ENCODE data around the gene TRAF1. TPM values are rescaled to one million over a fixed set of nuclear protein-coding genes. Genes with fewer than 3 reads are reported as not detected.
A peak's percentile ranks its signal among the peaks of the same experiment; 100 is the strongest.

TRAF1 gene
- total and polyA plus RNA-seq, 4 experiments from 2014 or later: 7.8 to 181 (median 94.3) TPM

- CTCF ChIA-PET (ENCODE audit: partially characterized antibody): interaction anchor here (0.7 to 16.8 kb wide), 17 partner anchors 11 to 203 kb away, joined by 3 to 254 read pairs (median 11); partner anchors contain the start of gene TRAF1
Measured at GRCh38 chr9:120867676-120868338, 58.8 kb downstream of the TRAF1 start.

GRCh38 chr9:120866651-120867050 lies 59.9 kb downstream of the TRAF1 start:
- peaks cover 11 to 26% (median 18%) of the 10 kb centered on the region in 4 donors for H3K4me1 Mint-ChIP-seq
- Histone ChIP-seq H3K9me3 (ENCODE audit: control insufficient read depth in 1 of 2, low read length in 2 of 2) (no peaks in the 10 kb centered on the region), H3K4me1 (ENCODE audit: insufficient read depth, low read length) (peaks cover 22% of the 10 kb centered on the region), H3K27ac (ENCODE audit: low read depth, low read length) (no peak overlapping the region), H3K27me3 (ENCODE audit: insufficient read depth, low read length) (no peaks in the 10 kb centered on the region), H3K4me3 (ENCODE audit: low read length in 2 of 2) (no peak overlapping the region), H3K36me3 (ENCODE audit: insufficient read depth, low read length) (peaks cover 57% of the 10 kb centered on the region)
- peak overlapping the region in 2 of 7 donors; percentile 42 to 79 for H3K27ac Mint-ChIP-seq
- intact Hi-C loops (cut with micrococcal nuclease): no loop called here
- no peaks in the 10 kb centered on the region for H3K27me3 Mint-ChIP-seq
- POLR2A ChIA-PET (ENCODE audit: partially characterized antibody): interaction anchor here (1.1 to 74.5 kb wide), 6 partner anchors 10 to 209 kb away, joined by 3 to 5577 read pairs (median 20); partner anchors contain the start of genes FBXW2, PSMD5 and TRAF1
- no peak overlapping the region for H3K4me3 Mint-ChIP-seq
- no peaks in the 10 kb centered on the region for H3K9me3 Mint-ChIP-seq
- no peak for DNase-seq
- peaks cover 22 to 54% of the 10 kb centered on the region in 2 donors for H3K36me3 Mint-ChIP-seq
- CTCF ChIA-PET (ENCODE audit: partially characterized antibody): interaction anchor here (0.9 to 16.8 kb wide), 4 partner anchors 15 to 68 kb away, joined by 3 to 254 read pairs (median 19); no protein-coding TSS in a partner anchor

More at GRCh38 chr9:120867676-120868338, 58.8 kb downstream of the TRAF1 start:
- peak overlapping the region; percentile 85 to 99 (median 89) for H3K27ac Mint-ChIP-seq
- Histone ChIP-seq H3K4me1 (ENCODE audit: insufficient read depth, low read length) (peaks cover 25% of the 10 kb centered on the region), H3K4me3 (ENCODE audit: low read length in 2 of 2) (no peak overlapping the region), H3K9me3 (ENCODE audit: control insufficient read depth in 1 of 2, low read length in 2 of 2) (no peaks in the 10 kb centered on the region), H3K27me3 (ENCODE audit: insufficient read depth, low read length) (no peaks in the 10 kb centered on the region), H3K27ac (ENCODE audit: low read depth, low read length) (peak overlapping the region; percentile 59), H3K36me3 (ENCODE audit: insufficient read depth, low read length) (peaks cover 51% of the 10 kb centered on the region)
- no peaks in the 10 kb centered on the region for H3K9me3 Mint-ChIP-seq
- peak overlapping the region; percentile 18 to 68 (median 58) for H3K4me3 Mint-ChIP-seq
- no peaks in the 10 kb centered on the region for H3K27me3 Mint-ChIP-seq
- H3K4me1 Mint-ChIP-seq: peaks cover 17 to 34% (median 20%) of the 10 kb centered on the region in 4 donors
- POLR2A ChIA-PET (ENCODE audit: partially characterized antibody): interaction anchor here (0.7 to 74.5 kb wide), 14 partner anchors 9 to 253 kb away, joined by 3 to 5577 read pairs (median 8); partner anchors contain the start of genes FBXW2, PHF19, PSMD5 and TRAF1
- no peak for DNase-seq
- intact Hi-C loops (cut with micrococcal nuclease): loop anchor here (1.0 kb wide), 3 partner anchors 25 to 75 kb away; partner anchors contain the start of gene FBXW2
- H3K36me3 Mint-ChIP-seq: peaks cover 19 to 53% of the 10 kb centered on the region in 2 donors

- Mint-ChIP-seq H3K27ac (peak overlapping the region in 5 of 7 donors; percentile 17 to 56 (median 53)), H3K4me1 (peaks cover 11 to 22% (median 18%) of the 10 kb centered on the region in 4 donors), H3K4me3 (no peak overlapping the region), H3K9me3 (no peaks in the 10 kb centered on the region), H3K36me3 (peaks cover 28 to 55% of the 10 kb centered on the region in 2 donors), H3K27me3 (no peaks in the 10 kb centered on the region)
- ChIA-PET CTCF (ENCODE audit: partially characterized antibody) (interaction anchor here (1.3 to 16.8 kb wide), 2 partner anchors 26 to 68 kb away, joined by 4 to 254 read pairs; no protein-coding TSS in a partner anchor), POLR2A (ENCODE audit: partially characterized antibody) (interaction anchor here (1.1 to 74.5 kb wide), 5 partner anchors 13 to 73 kb away, joined by 3 to 5577 read pairs (median 20); partner anchors contain the start of genes FBXW2, PSMD5 and TRAF1)
- H3K4me3 ChIP-seq (ENCODE audit: low read length in 2 of 2): no peak overlapping the region
- H3K27me3 ChIP-seq (ENCODE audit: insufficient read depth, low read length): no peaks in the 10 kb centered on the region
- peaks cover 65% of the 10 kb centered on the region for H3K36me3 ChIP-seq (ENCODE audit: insufficient read depth, low read length)
- H3K9me3 ChIP-seq (ENCODE audit: control insufficient read depth in 1 of 2, low read length in 2 of 2): no peaks in the 10 kb centered on the region
- H3K27ac ChIP-seq (ENCODE audit: low read depth, low read length): no peak overlapping the region
- intact Hi-C loops (cut with micrococcal nuclease): no loop called here
- no peak for DNase-seq
- peaks cover 22% of the 10 kb centered on the region for H3K4me1 ChIP-seq (ENCODE audit: insufficient read depth, low read length)
Measured at GRCh38 chr9:120865809-120866208, 60.8 kb downstream of the TRAF1 start.

GRCh38 chr9:120865176-120865575 lies 61.4 kb downstream of the TRAF1 start:
- H3K4me1 Mint-ChIP-seq: peaks cover 11 to 21% (median 17%) of the 10 kb centered on the region in 4 donors
- H3K4me3 Mint-ChIP-seq: no peak overlapping the region
- POLR2A ChIA-PET (ENCODE audit: partially characterized antibody): interaction anchor here (1.5 to 74.5 kb wide), 3 partner anchors 13 to 48 kb away, joined by 3 to 5577 read pairs (median 89); partner anchors contain the start of genes PSMD5 and TRAF1
- Histone ChIP-seq H3K4me3 (ENCODE audit: low read length in 2 of 2) (no peak overlapping the region), H3K36me3 (ENCODE audit: insufficient read depth, low read length) (peaks cover 71% of the 10 kb centered on the region), H3K27ac (ENCODE audit: low read depth, low read length) (no peak overlapping the region), H3K9me3 (ENCODE audit: control insufficient read depth in 1 of 2, low read length in 2 of 2) (no peaks in the 10 kb centered on the region), H3K4me1 (ENCODE audit: insufficient read depth, low read length) (peaks cover 19% of the 10 kb centered on the region), H3K27me3 (ENCODE audit: insufficient read depth, low read length) (no peaks in the 10 kb centered on the region)
- H3K27me3 Mint-ChIP-seq: no peaks in the 10 kb centered on the region
- intact Hi-C loops (cut with micrococcal nuclease): no loop called here
- no peaks in the 10 kb centered on the region for H3K9me3 Mint-ChIP-seq
- peaks cover 35 to 61% of the 10 kb centered on the region in 2 donors for H3K36me3 Mint-ChIP-seq
- H3K27ac Mint-ChIP-seq: peak overlapping the region in 1 of 7 donors; percentile 9
- DNase-seq: no peak
- CTCF ChIA-PET (ENCODE audit: partially characterized antibody): interaction anchor here (1.3 to 16.8 kb wide), 2 partner anchors 26 to 69 kb away, joined by 4 to 254 read pairs; no protein-coding TSS in a partner anchor

- Histone ChIP-seq H3K27ac (ENCODE audit: low read depth, low read length) (no peak overlapping the region), H3K36me3 (ENCODE audit: insufficient read depth, low read length) (peaks cover 73% of the 10 kb centered on the region), H3K9me3 (ENCODE audit: control insufficient read depth in 1 of 2, low read length in 2 of 2) (no peaks in the 10 kb centered on the region), H3K27me3 (ENCODE audit: insufficient read depth, low read length) (no peaks in the 10 kb centered on the region), H3K4me1 (ENCODE audit: insufficient read depth, low read length) (peaks cover 15% of the 10 kb centered on the region), H3K4me3 (ENCODE audit: low read length in 2 of 2) (no peak overlapping the region)
- no peaks in the 10 kb centered on the region for H3K27me3 Mint-ChIP-seq
- DNase-seq: no peak
- no peaks in the 10 kb centered on the region for H3K9me3 Mint-ChIP-seq
- H3K36me3 Mint-ChIP-seq: peaks cover 39 to 64% of the 10 kb centered on the region in 2 donors
- peaks cover 8 to 20% (median 14%) of the 10 kb centered on the region in 4 donors for H3K4me1 Mint-ChIP-seq
- intact Hi-C loops (cut with micrococcal nuclease): no loop called here
- no peak overlapping the region for H3K4me3 Mint-ChIP-seq
- H3K27ac Mint-ChIP-seq: no peak overlapping the region
- ChIA-PET CTCF (ENCODE audit: partially characterized antibody) (interaction anchor here (1.3 kb wide), 1 partner anchor 25 kb away, joined by 4 read pairs; no protein-coding TSS in a partner anchor), POLR2A (ENCODE audit: partially characterized antibody) (interaction anchor here (1.5 to 74.5 kb wide), 3 partner anchors 12 to 49 kb away, joined by 3 to 5577 read pairs (median 89); partner anchors contain the start of genes PSMD5 and TRAF1)
Measured at GRCh38 chr9:120864719-120865118, 61.9 kb downstream of the TRAF1 start.

- peaks cover 5 to 11% (median 8%) of the 10 kb centered on the region in 4 donors for H3K4me1 Mint-ChIP-seq
- no peak overlapping the region for H3K4me3 Mint-ChIP-seq
- intact Hi-C loops (cut with micrococcal nuclease): no loop called here
- Histone ChIP-seq H3K4me3 (ENCODE audit: low read length in 2 of 2) (no peak overlapping the region), H3K27me3 (ENCODE audit: insufficient read depth, low read length) (no peaks in the 10 kb centered on the region), H3K4me1 (ENCODE audit: insufficient read depth, low read length) (peaks cover 7% of the 10 kb centered on the region), H3K27ac (ENCODE audit: low read depth, low read length) (no peak overlapping the region), H3K9me3 (ENCODE audit: control insufficient read depth in 1 of 2, low read length in 2 of 2) (no peaks in the 10 kb centered on the region), H3K36me3 (ENCODE audit: insufficient read depth, low read length) (peaks cover 81% of the 10 kb centered on the region)
- POLR2A ChIA-PET (ENCODE audit: partially characterized antibody): interaction anchor here (1.0 to 74.5 kb wide), 3 partner anchors 15 to 50 kb away, joined by 4 to 5577 read pairs (median 89); partner anchors contain the start of genes PSMD5 and TRAF1
- H3K27me3 Mint-ChIP-seq: no peaks in the 10 kb centered on the region
- DNase-seq: no peak
- H3K27ac Mint-ChIP-seq: peak overlapping the region in 2 of 7 donors; percentile 33 to 63
- CTCF ChIA-PET (ENCODE audit: partially characterized antibody): no interaction called here
- H3K36me3 Mint-ChIP-seq: peaks cover 44 to 66% of the 10 kb centered on the region in 2 donors
- H3K9me3 Mint-ChIP-seq: no peaks in the 10 kb centered on the region
Measured at GRCh38 chr9:120863833-120864232, 62.8 kb downstream of the TRAF1 start.
